Astrocyte (in vitro differentiated cells and primary cell): ENCODE data around the gene PIK3CD. TPM values are rescaled to one million over a fixed set of nuclear protein-coding genes. Genes with fewer than 3 reads are reported as not detected.

Source experiments
- DNase-seq: peaks from one replicate; pipeline ENCODE4 v3.0.0-alpha.2; 2010; ENCODE audit warnings: low read depth
- FAIRE-seq: peaks from 2 replicates; lab custom pipeline; 2011; peaks lifted over from hg19 to GRCh38; lab: Jason Lieb, UNC
- H2AFZ ChIP-seq: 2 replicates; pipeline ENCODE4 v1.6.0; 2012; ENCODE audit warnings: low read depth, low read length, inconsistent platforms
- H3K27ac ChIP-seq: 2 replicates; pipeline ENCODE4 v1.5.1; 2011; ENCODE audit warnings: low read depth, low read length, inconsistent platforms
- H3K27me3 ChIP-seq: 2 replicates; pipeline ENCODE4 v1.6.0; 2011; ENCODE audit warnings: low read length, inconsistent platforms; ENCODE audit not compliant: insufficient read depth
- H3K36me3 ChIP-seq: 2 replicates; pipeline ENCODE4 v1.5.1; 2011; ENCODE audit warnings: low read length, inconsistent platforms; ENCODE audit not compliant: insufficient read depth
- H3K4me1 ChIP-seq: 2 replicates; pipeline ENCODE4 v1.5.1; 2011; ENCODE audit warnings: low read length, inconsistent platforms; ENCODE audit not compliant: insufficient read depth
- H3K4me2 ChIP-seq: 2 replicates; pipeline ENCODE4 v1.6.0; 2012; ENCODE audit warnings: low read length, inconsistent platforms
- H3K4me3 ChIP-seq: 2 replicates; pipeline ENCODE4 v1.5.1; 2011; ENCODE audit warnings: low read depth, mild to moderate bottlenecking, low read length, inconsistent platforms; ENCODE audit not compliant: insufficient read depth
- H3K79me2 ChIP-seq: 2 replicates; pipeline ENCODE4 v1.6.0; 2012; ENCODE audit warnings: mild to moderate bottlenecking, low read length, inconsistent platforms; ENCODE audit not compliant: insufficient read depth
- H3K9ac ChIP-seq: 2 replicates; pipeline ENCODE4 v1.6.0; 2012; ENCODE audit warnings: mild to moderate bottlenecking, low read length, inconsistent platforms
- H3K9me3 ChIP-seq: 2 replicates; pipeline ENCODE4 v1.5.1; 2012; ENCODE audit warnings: low read depth, mild to moderate bottlenecking, low read length, inconsistent platforms; ENCODE audit not compliant: insufficient read depth
- H4K20me1 ChIP-seq: 2 replicates; pipeline ENCODE4 v1.6.0; 2012; ENCODE audit warnings: low read length, inconsistent platforms; ENCODE audit not compliant: insufficient read depth
- H3K27ac Mint-ChIP-seq: one replicate; pipeline ENCODE4 v1.8.0; 2021; ENCODE audit warnings: mild to moderate bottlenecking, mixed read lengths; ENCODE audit not compliant: unreplicated experiment
- H3K27me3 Mint-ChIP-seq: one replicate; pipeline ENCODE4 v1.8.0; 2021; ENCODE audit warnings: low read depth, mixed read lengths; ENCODE audit not compliant: unreplicated experiment
- H3K36me3 Mint-ChIP-seq: one replicate; pipeline ENCODE4 v1.8.0; 2021; ENCODE audit warnings: low read depth, mixed read lengths; ENCODE audit not compliant: unreplicated experiment
- H3K4me1 Mint-ChIP-seq: one replicate; pipeline ENCODE4 v1.8.0; 2021; ENCODE audit warnings: low read depth, mixed read lengths; ENCODE audit not compliant: unreplicated experiment
- H3K4me3 Mint-ChIP-seq: one replicate; pipeline ENCODE4 v1.8.0; 2021; ENCODE audit warnings: mild to moderate bottlenecking, moderate library complexity, mixed read lengths; ENCODE audit not compliant: unreplicated experiment
- H3K9me3 Mint-ChIP-seq: one replicate; pipeline ENCODE4 v1.8.0; 2021; ENCODE audit warnings: mild to moderate bottlenecking, mixed read lengths; ENCODE audit not compliant: unreplicated experiment
- CTCF ChIP-seq: IDR thresholded peaks from 2 replicates; pipeline ENCODE4 v1.5.1; 2011; ENCODE audit warnings: low read depth, mild to moderate bottlenecking, inconsistent platforms, low read length, moderate library complexity; ENCODE audit not compliant: insufficient read depth
- EZH2 ChIP-seq: IDR thresholded peaks from 2 replicates; pipeline ENCODE4 v1.6.1; 2012; ENCODE audit warnings: mild to moderate bottlenecking, low read length, inconsistent platforms; ENCODE audit not compliant: insufficient read depth
- total RNA-seq: library from RNA; stranded (reverse); gene quantifications from 2 replicates; pipeline ENCODE4 v1.2.1, GENCODE V29; 2021

The PIK3CD gene
- total RNA-seq, 1 donor from 2014 or later = 29.5 TPM

- no peak for FAIRE-seq
- no peak for TF ChIP-seq CTCF
- TF ChIP-seq EZH2 = no peak
These were observed 33.3 kb downstream of the PIK3CD start for GRCh38 chr1:9684801-9685200.

GRCh38 chr1:9687120-9687873, 35.8 kb downstream of the PIK3CD start:
- H3K36me3 ChIP-seq = no peaks in the 10 kb centered on the region
- H3K4me2 ChIP-seq = peak overlapping the region; percentile 99
- H3K4me3 ChIP-seq = peak overlapping the region; percentile 74
- peak overlapping the region; percentile 84 for H3K4me3 Mint-ChIP-seq
- peak overlapping the region; percentile 88 for H2AFZ ChIP-seq
- H4K20me1 ChIP-seq = peaks cover 14% of the 10 kb centered on the region
- TF ChIP-seq CTCF = no peak
- no peak for TF ChIP-seq EZH2
- H3K27me3 Mint-ChIP-seq = no peaks in the 10 kb centered on the region
- FAIRE-seq (no peak), DNase-seq (peak; percentile 71)
- no peaks in the 10 kb centered on the region for H3K9me3 ChIP-seq
- H3K36me3 Mint-ChIP-seq = no peaks in the 10 kb centered on the region
- peak overlapping the region; percentile 76 for H3K9ac ChIP-seq
- H3K79me2 ChIP-seq = peaks cover 14% of the 10 kb centered on the region
- peaks cover 11% of the 10 kb centered on the region for H3K4me1 Mint-ChIP-seq
- peak overlapping the region; percentile 82 for H3K27ac ChIP-seq
- no peaks in the 10 kb centered on the region for H3K9me3 Mint-ChIP-seq
- peaks cover 47% of the 10 kb centered on the region for H3K4me1 ChIP-seq
- H3K27me3 ChIP-seq = no peaks in the 10 kb centered on the region
- peak overlapping the region; percentile 92 for H3K27ac Mint-ChIP-seq

More at GRCh38 chr1:9684801-9685200, 33.3 kb downstream of the PIK3CD start:
- Histone ChIP-seq H3K4me3 (no peak overlapping the region), H3K9ac (no peak overlapping the region), H4K20me1 (no peaks in the 10 kb centered on the region), H3K4me1 (peaks cover 23% of the 10 kb centered on the region), H3K4me2 (no peak overlapping the region), H3K79me2 (peaks cover under 1% of the 10 kb centered on the region), H2AFZ (no peak overlapping the region), H3K27ac (no peak overlapping the region), H3K27me3 (no peaks in the 10 kb centered on the region), H3K9me3 (no peaks in the 10 kb centered on the region), H3K36me3 (no peaks in the 10 kb centered on the region)
- H3K9me3 Mint-ChIP-seq = no peaks in the 10 kb centered on the region
- H3K27ac Mint-ChIP-seq = no peak overlapping the region
- DNase-seq = no peak
- no peaks in the 10 kb centered on the region for H3K4me1 Mint-ChIP-seq
- no peak overlapping the region for H3K4me3 Mint-ChIP-seq
- no peaks in the 10 kb centered on the region for H3K36me3 Mint-ChIP-seq
- H3K27me3 Mint-ChIP-seq = no peaks in the 10 kb centered on the region
